PC-3 (cell line): ENCODE measurements around the gene COLGALT1.

ENCODE experiments used
- EZH2 ChIP-seq: fragments of 300-600 bp; sonication (generic); IDR thresholded peaks from one replicate; pipeline ENCODE4 v1.6.1; 2017; ENCODE audit warnings: antibody characterized with exemption, mild to moderate bottlenecking, low read length; ENCODE audit not compliant: unreplicated experiment
- EZH2phosphoT487 ChIP-seq: fragments of 300-600 bp; sonication (generic); IDR thresholded peaks from 2 replicates; pipeline ENCODE4 v1.6.1; 2018; ENCODE audit warnings: mild to moderate bottlenecking, antibody characterized with exemption, low read length, borderline replicate concordance
- TF ChIP-seq, protein P1 (sequence below): fragments of 300-600 bp; sonication (generic); conservative IDR thresholded peaks from 2 replicates; pipeline ENCODE4 v1.5.1; 2017; ENCODE audit warnings: antibody characterized with exemption, low read depth, mild to moderate bottlenecking, low read length

DNA sequence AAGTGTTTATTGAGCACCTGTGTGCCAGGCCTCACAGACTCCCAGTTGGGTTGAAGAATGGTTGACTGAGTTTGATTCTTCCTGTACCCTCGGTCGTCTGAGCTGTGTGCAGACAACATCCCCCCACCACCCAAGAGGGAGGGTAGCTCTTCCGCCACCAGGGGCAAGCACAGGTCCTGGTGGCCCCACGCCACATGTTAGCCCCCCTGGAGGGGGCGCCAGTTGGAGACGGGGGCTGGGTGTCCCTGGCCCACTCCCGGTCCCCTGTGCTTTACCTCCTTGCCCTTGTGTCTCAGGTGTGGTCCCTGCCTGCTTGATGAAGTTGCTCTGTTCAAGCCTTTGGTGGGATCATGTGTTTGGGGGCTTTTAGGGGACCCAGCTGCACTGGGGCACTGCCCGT is 27.2 kb downstream of the COLGALT1 start:
- TF ChIP-seq, protein P1, sequence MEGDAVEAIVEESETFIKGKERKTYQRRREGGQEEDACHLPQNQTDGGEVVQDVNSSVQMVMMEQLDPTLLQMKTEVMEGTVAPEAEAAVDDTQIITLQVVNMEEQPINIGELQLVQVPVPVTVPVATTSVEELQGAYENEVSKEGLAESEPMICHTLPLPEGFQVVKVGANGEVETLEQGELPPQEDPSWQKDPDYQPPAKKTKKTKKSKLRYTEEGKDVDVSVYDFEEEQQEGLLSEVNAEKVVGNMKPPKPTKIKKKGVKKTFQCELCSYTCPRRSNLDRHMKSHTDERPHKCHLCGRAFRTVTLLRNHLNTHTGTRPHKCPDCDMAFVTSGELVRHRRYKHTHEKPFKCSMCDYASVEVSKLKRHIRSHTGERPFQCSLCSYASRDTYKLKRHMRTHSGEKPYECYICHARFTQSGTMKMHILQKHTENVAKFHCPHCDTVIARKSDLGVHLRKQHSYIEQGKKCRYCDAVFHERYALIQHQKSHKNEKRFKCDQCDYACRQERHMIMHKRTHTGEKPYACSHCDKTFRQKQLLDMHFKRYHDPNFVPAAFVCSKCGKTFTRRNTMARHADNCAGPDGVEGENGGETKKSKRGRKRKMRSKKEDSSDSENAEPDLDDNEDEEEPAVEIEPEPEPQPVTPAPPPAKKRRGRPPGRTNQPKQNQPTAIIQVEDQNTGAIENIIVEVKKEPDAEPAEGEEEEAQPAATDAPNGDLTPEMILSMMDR: no peak
- TF ChIP-seq EZH2 (no peak), EZH2phosphoT487 (no peak)
